Muscle of leg (tissue), 11 donors: ENCODE data around the gene FAM50A. TPM values are rescaled to one million over a fixed set of nuclear protein-coding genes. Genes with fewer than 3 reads are reported as not detected.

Experiments
- DNase-seq: peaks from one replicate; pipeline ENCODE4 v3.0.0; 2013
- H3K27ac ChIP-seq: one replicate; pipeline ENCODE4 v1.5.1; 2013; ENCODE audit warnings: mild to moderate bottlenecking, low read length, control low read depth
- H3K27me3 ChIP-seq: one replicate; pipeline ENCODE4 v1.6.1; 2013; ENCODE audit warnings: low read length; ENCODE audit not compliant: control insufficient read depth, insufficient read depth
- H3K36me3 ChIP-seq: one replicate; pipeline ENCODE4 v1.6.1; 2013; ENCODE audit warnings: low read length; ENCODE audit not compliant: control insufficient read depth, insufficient read depth
- H3K4me1 ChIP-seq: one replicate; pipeline ENCODE4 v1.6.1; 2013; ENCODE audit warnings: low read length; ENCODE audit not compliant: control insufficient read depth, insufficient read depth
- H3K4me3 ChIP-seq: one replicate; pipeline ENCODE4 v1.5.1; 2013; ENCODE audit warnings: low read length, control low read depth
- H3K9me3 ChIP-seq: replicated peaks from 2 replicates; pipeline ENCODE4 v1.6.1; 2013; ENCODE audit warnings: low read depth, low read length; ENCODE audit not compliant: control insufficient read depth
- WGBS: methylation state at CpG from one replicate; pipeline ENCODE4 v1.1.5; 2013; ENCODE audit warnings: missing lambda C conversion rate; ENCODE audit not compliant: insufficient coverage; 5-methylcytosine and 5-hydroxymethylcytosine counted together
- polyA plus RNA-seq, 8 donors: library from polyadenylated mRNA; unstranded; fragments of 120-200 nt; gene quantifications; one replicate each; pipeline versions ENCODE4 v1.2.1 to v1.2.3, GENCODE V29; 2013; ENCODE audit warnings: inconsistent platforms in 1 of 8, low replicate concordance in 1 of 8; ENCODE audit not compliant: insufficient read length in 8 of 8, insufficient read depth in 1 of 8
- total RNA-seq: library from RNA; stranded (reverse); fragments of 120-200 nt; gene quantifications from one replicate; pipeline ENCODE4 v1.2.4, GENCODE V29; 2013

FAM50A gene
- total and polyA plus RNA-seq, 9 donors, result 38.0 to 71.4 (median 64.4) TPM

GRCh38 chrX:154463611-154464220, 19.8 kb downstream of the FAM50A start:
- H3K27me3 ChIP-seq, result no peaks in the 10 kb centered on the region
- 88% methylated on average over 28 of the region's 36 CpGs for WGBS
- no peak overlapping the region for H3K27ac ChIP-seq
- H3K4me1 ChIP-seq, result peaks cover 9% of the 10 kb centered on the region
- no peak overlapping the region for H3K4me3 ChIP-seq
- DNase-seq, result no peak
- peaks cover 55% of the 10 kb centered on the region for H3K36me3 ChIP-seq
- peaks cover 2% of the 10 kb centered on the region for H3K9me3 ChIP-seq

DNA sequence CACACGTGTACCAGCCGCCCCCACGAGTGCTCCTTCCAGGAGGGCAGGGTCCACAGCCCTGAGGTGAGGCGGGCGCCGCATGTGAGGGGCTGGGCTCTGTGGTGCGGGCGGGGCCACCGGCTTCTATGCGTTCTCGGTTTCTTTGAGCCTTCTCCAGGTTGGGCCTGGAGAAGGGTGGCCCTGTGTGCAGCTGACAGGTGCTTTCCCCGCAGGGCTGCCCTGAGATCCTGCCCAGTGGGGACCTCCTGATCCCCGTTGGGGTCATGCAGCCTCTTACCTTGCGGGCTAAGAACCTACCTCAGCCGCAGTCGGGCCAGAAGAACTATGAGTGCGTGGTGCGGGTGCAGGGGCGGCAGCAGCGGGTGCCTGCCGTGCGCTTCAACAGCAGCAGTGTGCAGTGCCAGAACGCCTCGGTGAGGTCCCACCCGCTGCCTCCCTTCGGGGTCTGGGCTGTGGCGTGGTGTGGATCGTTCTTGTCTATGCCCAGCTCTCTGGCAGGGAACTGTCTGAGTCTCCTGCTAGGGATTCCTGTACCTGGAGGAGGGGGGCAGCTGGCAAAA, 20.9 kb downstream of the FAM50A start:
- no peak overlapping the region for H3K27ac ChIP-seq
- H3K4me3 ChIP-seq, result no peak overlapping the region
- peaks cover 2% of the 10 kb centered on the region for H3K4me1 ChIP-seq
- DNase-seq, result no peak
- H3K9me3 ChIP-seq, result peaks cover 3% of the 10 kb centered on the region
- WGBS, result 93% methylated on average over 24 of the region's 28 CpGs
- no peaks in the 10 kb centered on the region for H3K27me3 ChIP-seq
- H3K36me3 ChIP-seq, result peaks cover 63% of the 10 kb centered on the region

- DNase-seq, result no peak
- no peaks in the 10 kb centered on the region for H3K27me3 ChIP-seq
- peaks cover 68% of the 10 kb centered on the region for H3K36me3 ChIP-seq
- no peaks in the 10 kb centered on the region for H3K4me1 ChIP-seq
- H3K4me3 ChIP-seq, result no peak overlapping the region
- no peak overlapping the region for H3K27ac ChIP-seq
- peaks cover 3% of the 10 kb centered on the region for H3K9me3 ChIP-seq
- WGBS, result 92% methylated on average over 9 of the region's 14 CpGs
Observed at GRCh38 chrX:154465601-154466000, 21.7 kb downstream of the FAM50A start.

- DNase-seq, result no peak
- 91% methylated on average over 22 of the region's 32 CpGs for WGBS
- Histone ChIP-seq H3K9me3 (peaks cover 3% of the 10 kb centered on the region), H3K4me1 (no peaks in the 10 kb centered on the region), H3K36me3 (peaks cover 65% of the 10 kb centered on the region), H3K27ac (no peak overlapping the region), H3K4me3 (no peak overlapping the region), H3K27me3 (no peaks in the 10 kb centered on the region)
Observed at GRCh38 chrX:154466036-154466435, 22.1 kb downstream of the FAM50A start.

- no peak for DNase-seq
- Histone ChIP-seq H3K36me3 (peaks cover 64% of the 10 kb centered on the region), H3K9me3 (peaks cover 3% of the 10 kb centered on the region), H3K27me3 (no peaks in the 10 kb centered on the region), H3K4me3 (no peak overlapping the region), H3K27ac (no peak overlapping the region), H3K4me1 (no peaks in the 10 kb centered on the region)
- WGBS, result 88% methylated on average over 12 of the region's 15 CpGs
Observed at GRCh38 chrX:154466907-154467306, 23.0 kb downstream of the FAM50A start.

DNA sequence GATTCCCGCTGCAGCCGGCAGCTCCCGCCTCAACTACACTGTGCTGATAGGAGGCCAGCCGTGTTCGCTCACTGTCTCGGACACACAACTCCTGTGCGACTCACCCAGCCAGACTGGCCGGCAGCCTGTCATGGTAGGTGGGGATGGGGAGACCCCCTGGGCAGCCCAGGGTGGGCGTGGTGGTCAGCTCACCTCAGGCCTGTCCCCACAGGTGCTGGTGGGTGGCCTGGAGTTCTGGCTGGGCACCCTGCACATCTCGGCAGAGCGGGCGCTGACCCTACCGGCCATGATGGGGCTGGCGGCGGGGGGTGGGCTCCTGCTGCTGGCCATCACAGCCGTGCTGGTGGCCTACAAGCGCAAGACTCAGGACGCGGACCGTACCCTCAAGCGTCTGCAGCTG, 23.6 kb downstream of the FAM50A start:
- H3K4me3 ChIP-seq, result no peak overlapping the region
- H3K9me3 ChIP-seq, result peaks cover 3% of the 10 kb centered on the region
- peaks cover 60% of the 10 kb centered on the region for H3K36me3 ChIP-seq
- H3K4me1 ChIP-seq, result no peaks in the 10 kb centered on the region
- H3K27me3 ChIP-seq, result no peaks in the 10 kb centered on the region
- WGBS, result 91% methylated on average over 18 of the region's 21 CpGs
- no peak for DNase-seq
- H3K27ac ChIP-seq, result no peak overlapping the region

- 93% methylated on average over 23 of the region's 23 CpGs for WGBS
- Histone ChIP-seq H3K36me3 (peaks cover 53% of the 10 kb centered on the region), H3K27me3 (no peaks in the 10 kb centered on the region), H3K4me3 (no peak overlapping the region), H3K4me1 (no peaks in the 10 kb centered on the region), H3K9me3 (peaks cover 2% of the 10 kb centered on the region), H3K27ac (no peak overlapping the region)
- DNase-seq, result no peak
Observed at GRCh38 chrX:154468217-154468616, 24.3 kb downstream of the FAM50A start.

GRCh38 chrX:154469114-154469513, 25.2 kb downstream of the FAM50A start:
- Histone ChIP-seq H3K27ac (no peak overlapping the region), H3K4me3 (no peak overlapping the region), H3K36me3 (peaks cover 53% of the 10 kb centered on the region), H3K27me3 (no peaks in the 10 kb centered on the region), H3K9me3 (peaks cover 2% of the 10 kb centered on the region), H3K4me1 (no peaks in the 10 kb centered on the region)
- 92% methylated on average over 8 of the region's 9 CpGs for WGBS
- DNase-seq, result no peak

- Histone ChIP-seq H3K4me3 (no peak overlapping the region), H3K27me3 (no peaks in the 10 kb centered on the region), H3K4me1 (no peaks in the 10 kb centered on the region), H3K9me3 (peaks cover 2% of the 10 kb centered on the region), H3K36me3 (peaks cover 46% of the 10 kb centered on the region), H3K27ac (no peak overlapping the region)
- 92% methylated on average over 15 of the region's 18 CpGs for WGBS
- DNase-seq, result no peak
Observed at GRCh38 chrX:154469880-154470279, 25.9 kb downstream of the FAM50A start.

DNA sequence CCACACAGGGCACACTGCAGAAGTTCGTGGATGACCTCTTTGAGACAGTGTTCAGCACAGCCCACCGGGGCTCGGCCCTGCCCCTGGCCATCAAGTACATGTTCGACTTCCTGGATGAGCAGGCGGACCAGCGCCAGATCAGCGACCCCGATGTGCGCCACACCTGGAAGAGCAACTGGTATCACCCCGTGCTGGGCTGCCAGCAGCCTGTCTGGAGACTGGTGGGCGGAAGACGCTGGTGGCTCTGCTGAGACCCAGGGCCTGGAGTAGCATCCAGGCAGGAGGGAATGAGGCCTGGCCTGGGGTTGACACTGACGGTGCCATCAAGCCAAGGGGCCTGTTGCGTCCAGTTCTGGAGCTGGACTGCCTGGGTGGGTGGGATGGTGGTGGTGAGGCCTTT, 26.5 kb downstream of the FAM50A start:
- H3K27ac ChIP-seq, result no peak overlapping the region
- H3K36me3 ChIP-seq, result peaks cover 41% of the 10 kb centered on the region
- 88% methylated on average over 14 of the region's 14 CpGs for WGBS
- H3K4me1 ChIP-seq, result no peaks in the 10 kb centered on the region
- DNase-seq, result no peak
- no peaks in the 10 kb centered on the region for H3K27me3 ChIP-seq
- H3K4me3 ChIP-seq, result no peak overlapping the region
- H3K9me3 ChIP-seq, result peaks cover 2% of the 10 kb centered on the region
